ENCODE data around the gene MYO7B.
A peak's percentile ranks its signal among the peaks of the same experiment; 100 is the strongest.

MYO7B gene

GRCh38 chr2:127674241-127675209 is 139.0 kb downstream of the MYO7B start:
- H3K4me3 ChIP-seq (ENCODE audit: low read length), result peak overlapping the region; percentile 67; the same call in 1 of the 2 replicates
- H3K36me3 ChIP-seq (ENCODE audit: control insufficient read depth, insufficient read depth, low read length), result no peaks in the 10 kb centered on the region
- no peak overlapping the region for H3K27ac ChIP-seq (ENCODE audit: low read length)
- no CpG with 5 or more reads among the region's 72 CpGs for WGBS (ENCODE audit: insufficient coverage, insufficient read length)
- H3K4me1 ChIP-seq (ENCODE audit: control insufficient read depth, insufficient read depth, low read length), result peaks cover 6% of the 10 kb centered on the region; the same call in 1 of the 2 replicates
- H3K27me3 ChIP-seq (ENCODE audit: control insufficient read depth, insufficient read depth, low read length), result peaks cover 15% of the 10 kb centered on the region; the same call in 1 of the 2 replicates
- no peak for DNase-seq (ENCODE audit: low read depth, low spot score)
- no peaks in the 10 kb centered on the region for H3K9me3 ChIP-seq (ENCODE audit: control insufficient read depth, insufficient read depth, low read length)

GRCh38 chr2:127675331-127676261 is 140.1 kb downstream of the MYO7B start, which contains the start of gene LIMS2:
Gene LIMS2 (minus strand): TSS chr2:127675530. CDS start chr2:127675024, 506 bp downstream.
- no peak within 1 kb of the TSS for H3K27ac ChIP-seq (ENCODE audit: low read length)
- no peaks in the 10 kb centered on the region for H3K9me3 ChIP-seq (ENCODE audit: control insufficient read depth, insufficient read depth, low read length)
- no peaks in the 10 kb centered on the region for H3K36me3 ChIP-seq (ENCODE audit: control insufficient read depth, insufficient read depth, low read length)
- H3K4me3 ChIP-seq (ENCODE audit: low read length), result peak within 1 kb of the TSS; percentile 67; the same call in 1 of the 2 replicates
- no CpG with 5 or more reads among the region's 56 CpGs for WGBS (ENCODE audit: insufficient coverage, insufficient read length)
- H3K27me3 ChIP-seq (ENCODE audit: control insufficient read depth, insufficient read depth, low read length), result peaks cover 15% of the 10 kb centered on the region; the same call in 1 of the 2 replicates
- no peak for DNase-seq (ENCODE audit: low read depth, low spot score)
- H3K4me1 ChIP-seq (ENCODE audit: control insufficient read depth, insufficient read depth, low read length), result peaks cover 6% of the 10 kb centered on the region; the same call in 1 of the 2 replicates

GRCh38 chr2:127676906-127677305 is 141.4 kb downstream of the MYO7B start:
- no CpG with 5 or more reads among the region's 2 CpGs for WGBS (ENCODE audit: insufficient coverage, insufficient read length)
- Histone ChIP-seq H3K27me3 (ENCODE audit: control insufficient read depth, insufficient read depth, low read length) (peaks cover 15% of the 10 kb centered on the region; the same call in 1 of the 2 replicates), H3K27ac (ENCODE audit: low read length) (no peak overlapping the region), H3K9me3 (ENCODE audit: control insufficient read depth, insufficient read depth, low read length) (no peaks in the 10 kb centered on the region), H3K4me1 (ENCODE audit: control insufficient read depth, insufficient read depth, low read length) (peaks cover 6% of the 10 kb centered on the region; the same call in 1 of the 2 replicates), H3K36me3 (ENCODE audit: control insufficient read depth, insufficient read depth, low read length) (no peaks in the 10 kb centered on the region), H3K4me3 (ENCODE audit: low read length) (no peak overlapping the region)
- no peak for DNase-seq (ENCODE audit: low read depth, low spot score)

GRCh38 chr2:127678531-127678930 is 143.0 kb downstream of the MYO7B start:
- no peak for DNase-seq (ENCODE audit: low read depth, low spot score)
- Histone ChIP-seq H3K27me3 (ENCODE audit: control insufficient read depth, insufficient read depth, low read length) (peaks cover 15% of the 10 kb centered on the region; the same call in 1 of the 2 replicates), H3K4me1 (ENCODE audit: control insufficient read depth, insufficient read depth, low read length) (peaks cover 6% of the 10 kb centered on the region; the same call in 1 of the 2 replicates), H3K4me3 (ENCODE audit: low read length) (no peak overlapping the region), H3K9me3 (ENCODE audit: control insufficient read depth, insufficient read depth, low read length) (no peaks in the 10 kb centered on the region), H3K36me3 (ENCODE audit: control insufficient read depth, insufficient read depth, low read length) (no peaks in the 10 kb centered on the region), H3K27ac (ENCODE audit: low read length) (no peak overlapping the region)
- no CpG with 5 or more reads among the region's 10 CpGs for WGBS (ENCODE audit: insufficient coverage, insufficient read length)

GRCh38 chr2:127678991-127679390 is 143.5 kb downstream of the MYO7B start:
- no peak overlapping the region for H3K4me3 ChIP-seq (ENCODE audit: low read length)
- H3K4me1 ChIP-seq (ENCODE audit: control insufficient read depth, insufficient read depth, low read length), result peaks cover 6% of the 10 kb centered on the region; the same call in 1 of the 2 replicates
- no peaks in the 10 kb centered on the region for H3K36me3 ChIP-seq (ENCODE audit: control insufficient read depth, insufficient read depth, low read length)
- no peak for DNase-seq (ENCODE audit: low read depth, low spot score)
- H3K9me3 ChIP-seq (ENCODE audit: control insufficient read depth, insufficient read depth, low read length), result no peaks in the 10 kb centered on the region
- no CpG with 5 or more reads among the region's 6 CpGs for WGBS (ENCODE audit: insufficient coverage, insufficient read length)
- H3K27ac ChIP-seq (ENCODE audit: low read length), result no peak overlapping the region
- H3K27me3 ChIP-seq (ENCODE audit: control insufficient read depth, insufficient read depth, low read length), result peaks cover 13% of the 10 kb centered on the region; the same call in 1 of the 2 replicates

GRCh38 chr2:127679680-127680361 is 144.3 kb downstream of the MYO7B start:
- no peak for DNase-seq (ENCODE audit: low read depth, low spot score)
- Histone ChIP-seq H3K27ac (ENCODE audit: low read length) (no peak overlapping the region), H3K4me3 (ENCODE audit: low read length) (no peak overlapping the region), H3K9me3 (ENCODE audit: control insufficient read depth, insufficient read depth, low read length) (no peaks in the 10 kb centered on the region), H3K4me1 (ENCODE audit: control insufficient read depth, insufficient read depth, low read length) (0 out of 2 replicates have a peak, but pooled peaks cover 2% of the 10 kb centered on the region), H3K27me3 (ENCODE audit: control insufficient read depth, insufficient read depth, low read length) (peaks cover 7% of the 10 kb centered on the region; the same call in 1 of the 2 replicates), H3K36me3 (ENCODE audit: control insufficient read depth, insufficient read depth, low read length) (no peaks in the 10 kb centered on the region)
- no CpG with 5 or more reads among the region's 15 CpGs for WGBS (ENCODE audit: insufficient coverage, insufficient read length)

- H3K4me1 ChIP-seq (ENCODE audit: control insufficient read depth, insufficient read depth, low read length), result 0 out of 2 replicates have a peak, but pooled peaks cover 2% of the 10 kb centered on the region
- H3K27me3 ChIP-seq (ENCODE audit: control insufficient read depth, insufficient read depth, low read length), result peaks cover 7% of the 10 kb centered on the region; the same call in 1 of the 2 replicates
- no peak overlapping the region for H3K4me3 ChIP-seq (ENCODE audit: low read length)
- no peaks in the 10 kb centered on the region for H3K9me3 ChIP-seq (ENCODE audit: control insufficient read depth, insufficient read depth, low read length)
- H3K36me3 ChIP-seq (ENCODE audit: control insufficient read depth, insufficient read depth, low read length), result no peaks in the 10 kb centered on the region
- no peak overlapping the region for H3K27ac ChIP-seq (ENCODE audit: low read length)
- DNase-seq (ENCODE audit: low read depth, low spot score), result no peak
- WGBS (ENCODE audit: insufficient coverage, insufficient read length), result no CpG with 5 or more reads among the region's 19 CpGs
Measured at GRCh38 chr2:127680706-127681287, 145.3 kb downstream of the MYO7B start.

GRCh38 chr2:127681288-127681804 is 145.9 kb downstream of the MYO7B start:
- no peak for DNase-seq (ENCODE audit: low read depth, low spot score)
- H3K4me1 ChIP-seq (ENCODE audit: control insufficient read depth, insufficient read depth, low read length), result no peaks in the 10 kb centered on the region
- WGBS (ENCODE audit: insufficient coverage, insufficient read length), result no CpG with 5 or more reads among the region's 25 CpGs
- H3K36me3 ChIP-seq (ENCODE audit: control insufficient read depth, insufficient read depth, low read length), result no peaks in the 10 kb centered on the region
- no peaks in the 10 kb centered on the region for H3K9me3 ChIP-seq (ENCODE audit: control insufficient read depth, insufficient read depth, low read length)
- H3K27me3 ChIP-seq (ENCODE audit: control insufficient read depth, insufficient read depth, low read length), result peaks cover 3% of the 10 kb centered on the region; the same call in 1 of the 2 replicates
- no peak overlapping the region for H3K27ac ChIP-seq (ENCODE audit: low read length)
- no peak overlapping the region for H3K4me3 ChIP-seq (ENCODE audit: low read length)

Measured in iPS DF 6.9 (cell line).